AG08396 (cell line): Measurements from ENCODE around the gene CLHC1.
"Not testable (repeated sequence)": the region's sequence is repeated elsewhere in the genome, so short reads cannot be mapped to it uniquely, and the experiment has no call there.

Experiments used
- DNase-seq: peaks from one replicate; pipeline ENCODE4 v3.0.0; 2012; ENCODE audit warnings: low spot score, mixed read lengths

Gene CLHC1

GRCh38 chr2:55153584-55154299 is 78.4 kb downstream of the CLHC1 start:
- DNase-seq = no peak

- DNase-seq = no peak
These were observed 79.3 kb downstream of the CLHC1 start for GRCh38 chr2:55152475-55153412.

DNA sequence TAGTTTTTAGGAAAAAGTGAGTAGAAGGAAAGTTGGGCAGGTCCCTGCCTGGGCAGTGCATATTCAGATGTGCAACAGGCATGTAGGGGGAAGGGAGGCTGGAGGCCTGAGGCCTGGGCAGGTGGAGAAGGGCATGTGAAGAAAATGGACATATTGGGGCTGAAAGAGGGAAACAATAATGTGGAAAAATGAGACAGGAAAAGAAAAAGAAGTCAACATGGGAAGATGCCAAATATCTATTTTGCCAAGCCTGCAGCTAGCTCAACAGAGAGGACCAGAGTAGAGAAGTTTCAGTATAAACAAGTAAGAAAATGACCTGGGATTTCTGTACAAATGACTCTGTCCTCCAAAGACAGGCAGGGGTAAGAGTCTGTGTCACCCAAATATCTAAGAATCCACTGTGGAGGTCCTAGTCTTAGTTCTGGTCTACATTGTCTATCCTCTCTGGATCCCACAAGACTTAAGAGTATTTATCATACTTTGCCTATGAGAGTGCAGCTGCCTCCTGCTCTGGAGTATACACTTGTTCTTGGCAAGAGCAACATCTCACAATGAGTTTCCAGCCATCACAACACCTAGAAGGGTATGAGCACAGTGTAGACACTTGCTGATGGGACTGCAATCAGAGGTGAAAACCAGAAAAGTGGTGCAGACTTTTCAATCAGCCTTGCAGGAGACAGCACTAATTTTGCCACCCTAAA is 80.2 kb downstream of the CLHC1 start:
- no peak for DNase-seq

GRCh38 chr2:55150834-55151233 is 81.3 kb downstream of the CLHC1 start:
- no peak for DNase-seq

- DNase-seq = no peak
These were observed 83.8 kb downstream of the CLHC1 start for GRCh38 chr2:55148269-55148668.

- DNase-seq = no peak
These were observed 84.6 kb downstream of the CLHC1 start for GRCh38 chr2:55147531-55147930.

DNA sequence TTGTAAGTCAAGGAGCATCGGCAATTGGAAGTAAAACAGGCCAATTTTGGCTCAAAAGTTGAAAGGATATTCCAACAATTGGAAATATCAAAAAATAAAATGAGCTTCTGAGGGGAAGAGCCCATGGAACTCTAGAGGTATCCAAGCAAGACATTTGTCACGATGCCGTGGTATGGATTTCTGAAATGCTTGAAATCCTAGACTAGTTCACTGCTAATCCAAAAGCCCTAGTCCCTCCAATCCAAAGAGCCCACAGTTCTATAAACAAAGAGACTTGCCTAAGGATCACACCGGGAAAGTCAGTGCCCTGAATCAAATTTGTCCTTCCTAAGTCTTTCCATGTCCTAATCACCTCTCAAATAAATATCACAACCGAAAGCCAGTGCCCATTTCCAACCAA is 85.1 kb downstream of the CLHC1 start:
- DNase-seq = no peak

DNA sequence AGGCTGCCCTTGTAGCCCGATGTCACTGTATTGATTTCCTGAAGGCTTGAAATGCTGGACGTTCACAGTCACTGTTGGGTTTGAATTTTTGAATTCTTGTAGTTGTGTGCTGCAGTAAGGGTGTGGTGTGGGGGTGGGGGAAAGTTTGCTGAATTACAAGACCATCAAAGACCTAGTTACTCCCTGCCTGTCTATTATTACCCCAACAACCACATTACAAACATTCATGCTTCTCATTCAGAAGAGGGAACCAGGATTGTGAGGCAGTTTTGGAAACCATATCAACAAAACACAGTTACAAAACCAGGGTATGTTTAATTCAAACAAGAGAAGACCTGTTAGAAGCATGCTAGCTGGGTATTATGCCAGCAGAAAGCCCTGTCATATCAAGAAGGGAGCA is 85.8 kb downstream of the CLHC1 start:
- DNase-seq = no peak

DNA sequence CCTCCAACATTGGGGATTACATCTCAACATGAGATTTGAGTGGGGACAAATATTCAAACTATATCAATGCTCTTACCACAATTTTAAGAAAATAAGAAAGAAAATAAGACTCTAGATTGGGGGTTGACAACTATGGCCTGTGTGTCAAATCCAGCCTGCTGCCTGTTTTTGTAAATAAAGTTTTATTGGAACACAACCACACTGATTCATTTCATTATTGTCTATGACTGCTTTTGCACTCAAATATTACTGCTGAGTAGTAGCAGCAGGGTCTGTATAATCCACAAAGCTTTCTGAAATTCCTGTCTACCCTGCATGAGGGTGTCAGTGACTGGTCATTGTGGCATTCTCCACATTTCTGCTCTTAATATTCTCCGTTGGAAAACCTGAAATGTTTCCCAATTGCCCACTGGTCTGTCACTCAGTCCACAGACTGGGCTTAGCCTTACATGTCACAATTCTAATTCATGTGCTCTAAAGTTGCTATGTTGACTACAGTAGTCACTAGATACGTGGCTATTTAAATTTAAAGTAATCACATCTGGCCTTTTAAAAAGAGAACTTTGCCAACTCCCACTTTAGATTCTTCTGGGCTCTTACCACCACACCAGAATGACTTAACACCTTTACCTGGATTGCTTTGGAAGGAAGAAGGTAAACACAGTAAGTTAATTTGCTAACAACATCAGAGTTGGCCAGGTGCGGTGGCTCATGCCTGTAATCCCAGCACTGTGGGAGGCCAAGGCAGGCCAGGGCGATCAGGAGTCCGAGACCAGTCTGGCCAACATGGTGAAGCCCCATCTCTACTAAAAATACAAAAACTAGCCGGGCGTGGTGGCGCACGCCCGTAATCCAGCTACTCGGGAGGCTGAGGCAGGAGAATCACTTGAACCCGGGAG is 86.9 kb downstream of the CLHC1 start:
- no peak for DNase-seq

DNA sequence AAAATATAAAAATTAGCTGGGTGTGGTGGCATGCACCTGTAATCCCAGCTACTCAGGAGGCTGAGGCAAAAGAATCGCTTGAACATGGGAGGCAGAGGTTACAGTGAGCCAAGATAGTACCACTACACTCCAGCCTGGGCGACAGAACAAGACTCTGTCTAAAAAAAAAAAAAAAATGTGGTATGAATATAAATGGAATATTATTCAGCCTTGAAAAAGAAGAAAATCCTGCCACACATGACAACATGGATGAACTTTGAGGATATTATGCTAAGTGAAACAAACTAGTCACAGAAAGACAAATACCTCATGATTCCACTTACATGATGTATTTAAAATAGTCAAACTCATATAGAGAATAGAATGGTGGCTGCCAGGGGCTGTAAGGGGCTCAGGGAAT is 88.4 kb downstream of the CLHC1 start:
- DNase-seq = not testable (repeated sequence)

GRCh38 chr2:55142518-55142917 is 89.6 kb downstream of the CLHC1 start:
- no peak for DNase-seq

DNA sequence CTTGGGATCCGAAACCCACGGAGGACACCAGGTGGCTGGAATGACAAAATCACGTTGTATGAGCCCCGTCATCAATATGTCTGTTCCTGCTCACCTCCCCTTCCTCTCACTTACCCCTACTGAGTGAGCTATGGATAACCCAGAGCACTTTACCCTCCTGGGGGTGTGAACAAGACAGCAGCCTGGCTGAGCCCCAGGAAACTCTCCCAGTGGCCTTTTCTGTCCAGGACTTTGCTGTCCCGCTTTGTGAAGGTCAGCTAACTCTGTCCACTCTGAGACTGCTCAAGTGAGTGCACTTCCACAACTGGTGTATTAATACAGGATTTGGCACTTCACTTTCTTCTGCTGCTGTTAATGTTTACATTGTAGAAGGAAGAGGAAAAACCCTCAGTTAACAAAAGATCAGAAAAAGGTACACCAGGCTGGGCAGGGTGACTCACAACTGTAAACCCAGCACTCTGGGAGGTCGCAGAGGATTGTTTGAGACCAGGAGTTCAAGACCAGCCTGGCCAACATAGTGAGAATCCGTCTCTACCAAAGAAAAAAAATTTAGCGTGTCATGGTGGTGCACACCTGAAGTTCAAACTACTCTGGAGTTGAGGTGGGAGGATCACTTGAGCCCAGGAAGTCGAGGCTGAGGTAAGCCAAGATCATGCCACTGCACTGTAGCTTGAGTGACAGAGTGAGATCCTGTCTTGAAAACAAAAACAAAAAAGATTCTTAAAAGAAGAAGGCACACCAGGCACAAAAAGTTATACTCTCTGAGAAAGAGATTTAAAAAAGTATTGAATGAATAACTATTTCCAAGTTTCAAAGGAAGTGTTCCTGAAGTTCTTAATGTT is 90.3 kb downstream of the CLHC1 start:
- no peak for DNase-seq

GRCh38 chr2:55140316-55141219 is 91.5 kb downstream of the CLHC1 start:
- no peak for DNase-seq

GRCh38 chr2:55139305-55139704 is 92.8 kb downstream of the CLHC1 start:
- DNase-seq = no peak

- DNase-seq = no peak
These were observed 93.2 kb downstream of the CLHC1 start for GRCh38 chr2:55138882-55139229.

DNA sequence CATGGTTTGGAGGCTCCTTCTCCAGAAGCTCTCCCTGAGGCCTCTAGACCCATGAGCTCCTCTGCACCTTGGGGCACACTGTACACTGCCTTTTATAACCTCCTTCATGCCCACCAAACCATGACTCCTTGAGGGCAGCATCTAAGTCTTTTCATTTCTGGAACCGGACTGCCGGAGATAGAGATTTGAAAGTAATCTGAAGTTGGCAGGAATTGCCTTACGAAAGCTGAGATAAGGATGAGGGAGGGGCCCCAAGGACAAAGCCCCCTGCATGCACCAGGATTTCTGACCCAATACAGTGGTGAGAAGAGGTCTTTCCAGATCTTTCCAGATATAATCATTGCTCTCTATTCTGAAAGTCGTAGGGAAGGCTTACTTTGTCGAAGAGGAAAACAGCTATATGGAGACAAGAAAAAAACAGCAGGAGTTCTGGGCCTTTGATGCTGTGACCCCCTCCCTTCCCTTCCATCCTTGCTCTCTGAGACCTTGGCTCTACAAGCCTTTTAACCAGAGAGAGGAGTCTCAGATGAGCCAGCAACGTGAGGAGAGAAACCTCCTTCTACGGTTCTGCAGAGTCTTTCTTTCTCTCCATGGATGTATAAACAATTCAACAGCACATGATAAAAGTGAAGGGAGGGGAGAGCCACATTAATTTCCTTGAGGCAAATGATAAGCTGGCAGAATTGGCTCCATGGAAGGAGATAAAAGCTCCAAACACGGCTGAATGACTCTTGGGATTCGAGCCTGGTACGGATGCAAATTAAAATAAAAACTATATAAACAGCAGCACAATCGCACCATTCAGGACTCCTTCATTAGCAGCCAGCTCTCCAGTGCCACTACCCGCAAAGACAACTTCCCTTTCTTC is 93.8 kb downstream of the CLHC1 start:
- DNase-seq = no peak

DNA sequence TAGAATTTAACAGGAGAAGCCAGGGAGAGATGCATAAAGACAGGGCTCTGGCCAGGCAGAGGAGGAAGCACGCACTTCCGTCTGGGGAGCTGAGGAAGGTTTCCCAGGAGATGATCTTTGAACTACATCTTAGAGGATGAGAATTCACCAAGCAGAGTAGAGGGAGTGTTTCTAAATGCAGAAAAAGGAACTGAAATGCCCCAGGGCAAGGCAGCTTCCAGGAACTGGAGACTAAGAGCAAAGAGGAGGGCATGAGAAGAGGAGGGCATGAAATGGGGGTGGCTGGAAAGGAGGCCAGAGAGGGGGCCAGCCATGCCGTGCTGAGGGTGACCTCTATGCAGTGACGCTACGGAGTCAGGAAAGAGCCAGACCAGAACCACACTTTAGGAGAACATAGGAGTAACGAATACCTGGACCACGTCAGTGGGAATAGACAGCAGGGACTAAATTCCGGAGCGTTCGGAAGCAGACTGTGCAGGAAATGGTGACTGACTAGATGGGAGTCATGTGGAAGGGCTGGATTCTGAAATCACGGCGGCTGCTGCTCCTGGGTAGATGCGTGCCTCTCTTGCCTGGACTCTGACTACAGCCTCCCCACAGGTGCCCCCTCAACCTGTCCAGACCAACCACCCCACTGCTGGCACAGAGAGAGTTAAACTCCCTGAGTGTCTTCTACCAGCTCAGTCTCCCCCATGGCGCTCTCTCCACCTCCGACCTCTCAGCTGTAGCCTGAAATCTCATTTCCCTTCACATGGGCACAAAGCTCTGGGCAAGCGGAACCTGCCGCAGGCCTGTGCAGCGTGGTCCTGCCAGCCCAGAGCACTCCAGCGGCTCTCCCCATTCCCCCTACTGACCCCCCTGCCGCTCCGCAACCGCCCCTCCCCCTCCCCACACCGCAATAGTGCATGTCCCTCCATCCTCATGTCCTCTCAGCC is 94.8 kb downstream of the CLHC1 start:
- no peak for DNase-seq

DNA sequence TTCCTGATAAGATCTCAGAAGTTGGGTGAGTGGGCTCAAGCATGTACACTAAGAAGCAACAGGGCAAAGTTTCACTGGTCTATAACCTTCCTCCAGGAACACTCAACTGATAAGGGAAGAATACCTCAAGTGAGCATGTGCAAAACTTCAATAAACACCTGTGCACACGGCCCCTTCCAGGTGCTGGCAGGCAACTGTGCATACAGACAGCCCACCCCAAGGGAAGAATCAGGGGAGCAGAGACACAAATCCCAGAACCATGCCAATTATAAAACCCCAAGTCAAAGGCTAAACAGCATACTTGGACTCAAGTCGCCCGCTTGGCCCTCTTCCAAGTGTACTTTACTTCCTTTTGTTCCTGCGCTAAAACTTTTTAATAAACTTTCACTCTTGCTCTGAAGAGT is 96.0 kb downstream of the CLHC1 start:
- no peak for DNase-seq
